Esophagus muscularis mucosa (tissue), 4 donors: ENCODE measurements around the gene RFX3.
A peak's percentile ranks its signal among the peaks of the same experiment; 100 is the strongest.

ENCODE experiments used
- EP300 ChIP-seq: sonication (generic); formaldehyde crosslinking; IDR thresholded peaks from one replicate; pipeline ENCODE4 v1.6.1; 2017; ENCODE audit warnings: antibody characterized with exemption
- POLR2A ChIP-seq: fragments of 450-650 bp; IDR thresholded peaks from one replicate; pipeline ENCODE4 v1.6.1; 2017; ENCODE audit warnings: antibody characterized with exemption, moderate library complexity, mild to moderate bottlenecking, low read depth
- POLR2AphosphoS5 ChIP-seq, 2 donors: sonication (generic); formaldehyde crosslinking; IDR thresholded peaks; one replicate each; pipeline ENCODE4 v1.6.1; 2017; ENCODE audit warnings: antibody characterized with exemption in 2 of 2
- TF ChIP-seq, protein P1 (sequence below), 3 experiments: fragments of 200-600 bp in 2 of 3; fragments of 450-650 bp in 1 of 3; sonication (generic) in 2 of 3; IDR thresholded peaks; one replicate each; pipeline ENCODE4 v1.5.1; 2017 to 2019; ENCODE audit warnings: antibody characterized with exemption in 3 of 3, mild to moderate bottlenecking in 2 of 3, moderate library complexity in 1 of 3

DNA sequence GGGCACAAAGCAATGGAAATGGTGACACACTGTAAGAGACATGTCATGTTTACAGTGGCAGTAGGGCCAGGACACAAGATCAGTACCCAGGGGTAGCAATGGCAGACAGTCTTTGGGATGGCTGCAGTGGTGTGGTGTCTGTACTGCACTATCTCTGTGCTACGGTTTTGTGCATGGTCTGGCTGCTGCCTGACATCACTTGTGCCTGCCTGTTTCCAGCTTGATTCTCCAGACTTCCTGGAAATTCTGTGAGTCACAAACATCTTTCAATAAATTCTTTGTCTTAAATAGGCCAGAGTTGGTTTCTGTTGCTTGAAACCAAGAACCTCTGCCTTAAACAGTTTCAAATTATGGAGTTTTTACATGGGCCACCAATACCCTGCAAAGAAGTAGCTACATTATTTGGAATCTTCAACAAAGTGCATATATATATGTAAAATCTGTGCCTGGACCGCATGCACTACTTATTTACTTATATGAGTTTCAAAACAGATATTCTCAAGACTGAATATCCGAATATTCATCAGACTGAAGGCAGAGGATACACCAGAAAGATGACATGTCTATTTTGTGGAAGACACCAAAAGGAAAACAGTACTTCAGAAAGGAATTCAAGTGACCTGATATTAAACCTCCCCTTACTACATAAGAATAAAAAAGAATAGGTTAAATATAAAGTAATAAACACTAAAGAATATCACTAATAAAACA lies 188.1 kb downstream of the RFX3 start:
- no peak for TF ChIP-seq EP300
- peak in 1 of 2 donors; percentile 31 for TF ChIP-seq POLR2AphosphoS5 (IDR thresholded peaks at IDR 0.05)
- TF ChIP-seq, protein P1, sequence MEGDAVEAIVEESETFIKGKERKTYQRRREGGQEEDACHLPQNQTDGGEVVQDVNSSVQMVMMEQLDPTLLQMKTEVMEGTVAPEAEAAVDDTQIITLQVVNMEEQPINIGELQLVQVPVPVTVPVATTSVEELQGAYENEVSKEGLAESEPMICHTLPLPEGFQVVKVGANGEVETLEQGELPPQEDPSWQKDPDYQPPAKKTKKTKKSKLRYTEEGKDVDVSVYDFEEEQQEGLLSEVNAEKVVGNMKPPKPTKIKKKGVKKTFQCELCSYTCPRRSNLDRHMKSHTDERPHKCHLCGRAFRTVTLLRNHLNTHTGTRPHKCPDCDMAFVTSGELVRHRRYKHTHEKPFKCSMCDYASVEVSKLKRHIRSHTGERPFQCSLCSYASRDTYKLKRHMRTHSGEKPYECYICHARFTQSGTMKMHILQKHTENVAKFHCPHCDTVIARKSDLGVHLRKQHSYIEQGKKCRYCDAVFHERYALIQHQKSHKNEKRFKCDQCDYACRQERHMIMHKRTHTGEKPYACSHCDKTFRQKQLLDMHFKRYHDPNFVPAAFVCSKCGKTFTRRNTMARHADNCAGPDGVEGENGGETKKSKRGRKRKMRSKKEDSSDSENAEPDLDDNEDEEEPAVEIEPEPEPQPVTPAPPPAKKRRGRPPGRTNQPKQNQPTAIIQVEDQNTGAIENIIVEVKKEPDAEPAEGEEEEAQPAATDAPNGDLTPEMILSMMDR (IDR thresholded peaks at IDR 0.05), result no peak
- TF ChIP-seq POLR2A, result no peak
